ENCODE data around the gene CNPY4. TPM values are rescaled to one million over a fixed set of nuclear protein-coding genes. Genes with fewer than 3 reads are reported as not detected.
A peak's percentile ranks its signal among the peaks of the same experiment; 100 is the strongest.

Gene CNPY4
- total and polyA plus RNA-seq, 2 donors (not counting 1 experiment from before 2014, with no cell fraction given), result 8.0 to 13.9 TPM

- H3K27me3 ChIP-seq (replicated peaks in 1 of 4; ENCODE audit: control extremely low read depth in 1 of 4, control insufficient read depth in 3 of 4, insufficient read depth in 4 of 4, low read length in 3 of 4), result no peaks in the 10 kb centered on the region
- H3K36me3 ChIP-seq (replicated peaks in 1 of 2; ENCODE audit: control extremely low read depth in 1 of 2, control insufficient read depth in 1 of 2, extremely low read depth in 1 of 2, insufficient read depth in 2 of 2, low read length in 1 of 2), result peaks cover 0 to 30% of the 10 kb centered on the region in 2 experiments
- no peak overlapping the region for H3K4me2 ChIP-seq (replicated peaks; ENCODE audit: low read depth, low read length, poor library complexity, severe bottlenecking)
- peaks cover 18% of the 10 kb centered on the region for H3K79me2 ChIP-seq (ENCODE audit: control insufficient read depth, insufficient read depth, low read length)
- CTCF ChIA-PET, result no interaction called here
- H3K4me1 Mint-ChIP-seq, result peaks cover 18% of the 10 kb centered on the region
- 96% methylated on average over 5 of the region's 7 CpGs for WGBS (ENCODE audit: insufficient coverage)
- intact Hi-C loops (cut with micrococcal nuclease), result no loop called here
- no peak overlapping the region for H3K4me3 ChIP-seq (ENCODE audit: control extremely low read depth in 1 of 5, extremely low read depth in 1 of 5, insufficient read depth in 1 of 5, low read depth in 2 of 5, low read length in 4 of 5)
- no peak overlapping the region for H3K27ac ChIP-seq (ENCODE audit: low read length in 2 of 2)
- no peak overlapping the region for H3K9ac ChIP-seq (ENCODE audit: low read length)
- ATAC-seq (ENCODE audit: low read depth), result no peak
- H4K20me1 ChIP-seq (ENCODE audit: control insufficient read depth, insufficient read depth, low read length, poor library complexity, severe bottlenecking), result no peaks in the 10 kb centered on the region
- no peak for TF ChIP-seq CTCF (IDR thresholded peaks at IDR 0.05)
- no peaks in the 10 kb centered on the region for H3K9me3 ChIP-seq (ENCODE audit: control extremely low read depth in 1 of 3, control insufficient read depth in 2 of 3, insufficient read depth in 1 of 3, low read length in 2 of 3)
- H2AFZ ChIP-seq (ENCODE audit: insufficient read depth, low read depth, low read length, poor library complexity, severe bottlenecking), result no peak overlapping the region
- no peak for DNase-seq
- no peaks in the 10 kb centered on the region for H3K9me3 Mint-ChIP-seq (ENCODE audit: insufficient read depth)
- POLR2A ChIA-PET, result no interaction called here
- H3K27me3 Mint-ChIP-seq, result no peaks in the 10 kb centered on the region
- H3K4me1 ChIP-seq (ENCODE audit: control insufficient read depth in 2 of 2, insufficient read depth in 2 of 2, low read length in 2 of 2), result peaks cover 7 to 13% of the 10 kb centered on the region in 2 donors
- H3K4me3 Mint-ChIP-seq, result no peak overlapping the region
- H3K27ac Mint-ChIP-seq, result no peak overlapping the region
These were observed 4.4 kb upstream of the CNPY4 start for GRCh38 chr7:100115026-100115425.

- H3K27me3 Mint-ChIP-seq, result no peaks in the 10 kb centered on the region
- POLR2A ChIA-PET, result interaction anchor here (0.7 kb wide), 1 partner anchor 20 kb away, joined by 5 read pairs; no protein-coding TSS in a partner anchor
These were observed 904 bp upstream of the CNPY4 start for GRCh38 chr7:100118388-100119071.

More at GRCh38 chr7:100118388-100119071, 904 bp upstream of the CNPY4 start:
- Histone ChIP-seq H3K27ac (ENCODE audit: low read length in 2 of 2) (peak overlapping the region; percentile 93 to 97), H4K20me1 (ENCODE audit: control insufficient read depth, insufficient read depth, low read length, poor library complexity, severe bottlenecking) (no peaks in the 10 kb centered on the region), H3K36me3 (replicated peaks in 1 of 2; ENCODE audit: control extremely low read depth in 1 of 2, control insufficient read depth in 1 of 2, extremely low read depth in 1 of 2, insufficient read depth in 2 of 2, low read length in 1 of 2) (peaks cover 0 to 5% of the 10 kb centered on the region in 2 experiments), H3K4me1 (ENCODE audit: control insufficient read depth in 2 of 2, insufficient read depth in 2 of 2, low read length in 2 of 2) (peaks cover 14 to 20% of the 10 kb centered on the region in 2 donors), H3K4me2 (replicated peaks; ENCODE audit: low read depth, low read length, poor library complexity, severe bottlenecking) (peak overlapping the region; percentile 97), H3K9ac (ENCODE audit: low read length) (peak overlapping the region; percentile 93), H3K79me2 (ENCODE audit: control insufficient read depth, insufficient read depth, low read length) (peaks cover 27% of the 10 kb centered on the region), H2AFZ (ENCODE audit: insufficient read depth, low read depth, low read length, poor library complexity, severe bottlenecking) (peak overlapping the region; percentile 96), H3K9me3 (ENCODE audit: control extremely low read depth in 1 of 3, control insufficient read depth in 2 of 3, insufficient read depth in 1 of 3, low read length in 2 of 3) (no peaks in the 10 kb centered on the region), H3K27me3 (replicated peaks in 1 of 4; ENCODE audit: control extremely low read depth in 1 of 4, control insufficient read depth in 3 of 4, insufficient read depth in 4 of 4, low read length in 3 of 4) (no peaks in the 10 kb centered on the region), H3K4me3 (ENCODE audit: control extremely low read depth in 1 of 5, extremely low read depth in 1 of 5, insufficient read depth in 1 of 5, low read depth in 2 of 5, low read length in 4 of 5) (peak overlapping the region; percentile 67 to 94 (median 92))
- H3K4me3 Mint-ChIP-seq, result peak overlapping the region; percentile 98
- DNase-seq (no peak), ATAC-seq (ENCODE audit: low read depth) (no peak)
- WGBS (ENCODE audit: insufficient coverage), result 16% methylated on average over 12 of the region's 18 CpGs
- CTCF ChIA-PET, result no interaction called here
- H3K27ac Mint-ChIP-seq, result peak overlapping the region; percentile 95
- intact Hi-C loops (cut with micrococcal nuclease), result loop anchor here (1.0 kb wide), 3 partner anchors 9 to 36 kb away; partner anchors contain the start of genes AP4M1 and MCM7
- no peaks in the 10 kb centered on the region for H3K9me3 Mint-ChIP-seq (ENCODE audit: insufficient read depth)
- peaks cover 28% of the 10 kb centered on the region for H3K4me1 Mint-ChIP-seq
- TF ChIP-seq CTCF (IDR thresholded peaks at IDR 0.05) (no peak), EZH2 (IDR thresholded peaks at IDR 0.05; ENCODE audit: borderline replicate concordance, insufficient read depth, low read depth, low read length, poor library complexity, severe bottlenecking) (no peak)

All from B cell (primary cell).